Smooth muscle cell of the brain vasculature (primary cell): ENCODE measurements around the gene IL37.

Experiments used
- DNase-seq: peaks from one replicate; pipeline ENCODE4 v3.0.0-alpha.2; 2012; ENCODE audit warnings: low read depth, low spot score

IL37 gene

DNA sequence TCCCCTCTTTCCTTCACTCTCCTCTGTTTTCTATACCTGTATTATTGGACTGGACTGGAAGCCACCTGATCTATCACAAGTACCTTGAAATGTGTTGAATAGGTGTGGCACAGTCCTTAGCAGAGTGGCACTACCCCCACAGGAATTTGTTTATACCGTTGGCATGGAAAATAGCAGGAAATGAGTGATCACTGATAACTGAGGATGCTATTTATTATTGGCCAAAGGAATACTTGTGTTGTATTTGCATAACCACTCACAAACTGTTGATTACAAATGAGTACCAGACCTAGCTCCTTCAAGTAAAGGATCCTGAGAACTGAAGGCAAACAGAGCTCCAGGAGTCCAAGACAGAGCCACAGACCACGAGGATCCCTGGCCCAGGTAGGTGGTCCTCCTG is at the start of gene IL37:
Gene IL37, plus strand, starts transcription at position 301 of the 400 bp plus-strand sequence. CDS start 1,848 bp downstream, outside the sequence.
- DNase-seq: no peak

- no peak for DNase-seq
Observed at GRCh38 chr2:112864072-112864471, 46.9 kb upstream of the IL37 start.

DNA sequence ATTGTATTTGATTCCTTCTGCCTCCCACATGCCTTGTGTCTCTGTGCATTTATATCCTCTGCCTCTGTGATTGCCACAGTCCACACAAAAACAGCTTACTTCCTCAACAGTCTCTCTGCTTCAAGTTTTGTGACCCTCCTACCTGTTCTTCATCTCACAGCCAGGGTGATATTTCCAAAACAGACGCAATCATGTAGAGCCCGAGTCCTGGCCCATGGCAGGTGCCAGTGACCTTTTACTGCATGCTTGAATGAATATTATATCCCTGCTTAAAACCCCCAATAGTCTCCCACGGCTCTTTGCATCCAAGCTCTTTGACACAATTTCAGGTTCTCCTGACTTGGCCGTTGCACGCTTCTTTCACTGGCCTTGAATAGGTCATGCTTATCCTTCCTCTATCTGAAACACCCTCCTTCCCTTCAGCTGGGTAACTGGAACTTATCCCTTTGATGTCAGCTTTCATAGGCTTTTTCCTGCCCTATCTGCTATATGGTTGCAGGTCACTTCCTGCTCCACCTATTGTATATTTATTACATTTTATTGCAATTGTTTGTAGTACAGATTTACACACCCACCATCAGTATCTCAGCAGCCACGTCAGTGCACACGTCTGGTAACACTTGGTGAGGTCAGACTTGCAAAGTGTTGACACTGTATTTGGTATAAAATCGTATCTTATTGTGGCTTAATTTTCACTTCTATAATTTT is 44.7 kb upstream of the IL37 start:
- no peak for DNase-seq

DNA sequence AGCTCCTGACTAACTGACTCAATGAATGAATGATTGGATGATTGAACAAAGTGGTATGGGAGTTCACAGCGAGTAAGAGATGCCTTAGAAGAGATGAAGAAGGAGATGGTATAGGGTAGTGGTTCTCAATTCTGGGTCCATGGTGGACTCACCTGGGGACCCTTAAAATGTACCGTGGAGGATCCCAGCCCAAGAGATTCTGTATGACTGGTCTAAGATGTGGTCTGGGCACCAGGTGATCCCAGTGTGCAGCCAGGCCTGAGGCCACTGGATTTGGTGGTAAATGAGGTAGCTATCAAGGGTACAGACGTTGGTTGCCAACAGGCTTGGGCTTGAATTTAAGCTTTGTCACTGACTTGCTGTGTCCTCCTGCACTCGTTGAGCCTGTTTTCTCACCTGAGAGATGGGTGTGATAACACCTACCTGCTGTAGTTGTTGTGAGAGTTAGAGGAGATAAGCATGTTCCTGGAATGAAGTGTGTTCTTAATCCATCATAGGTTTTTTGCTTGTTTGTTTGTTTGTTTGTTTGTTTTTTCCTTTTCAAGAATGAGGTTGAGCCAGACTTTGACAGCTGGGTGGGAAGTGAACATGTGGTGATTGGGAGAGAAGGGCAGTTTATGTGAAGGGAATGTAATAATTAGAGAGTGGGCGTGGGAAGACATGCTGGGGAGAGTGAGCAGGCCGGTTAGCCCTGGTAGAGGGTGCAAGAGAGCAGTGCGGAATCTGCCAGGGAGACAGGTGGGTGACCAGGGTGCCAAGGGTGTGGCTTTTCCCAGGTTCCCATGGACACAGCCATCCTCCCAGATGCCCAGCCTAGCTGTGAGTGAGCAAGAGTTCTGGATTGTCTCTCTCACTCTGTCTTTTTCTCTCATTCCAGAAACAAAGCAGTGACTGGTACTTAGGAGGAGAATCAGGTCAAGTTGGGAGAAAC is 43.0 kb upstream of the IL37 start:
- DNase-seq: no peak

- no peak for DNase-seq
Observed at GRCh38 chr2:112869258-112869842, 41.6 kb upstream of the IL37 start.

- no peak for DNase-seq
Observed at GRCh38 chr2:112870841-112871835, 39.8 kb upstream of the IL37 start.

DNA sequence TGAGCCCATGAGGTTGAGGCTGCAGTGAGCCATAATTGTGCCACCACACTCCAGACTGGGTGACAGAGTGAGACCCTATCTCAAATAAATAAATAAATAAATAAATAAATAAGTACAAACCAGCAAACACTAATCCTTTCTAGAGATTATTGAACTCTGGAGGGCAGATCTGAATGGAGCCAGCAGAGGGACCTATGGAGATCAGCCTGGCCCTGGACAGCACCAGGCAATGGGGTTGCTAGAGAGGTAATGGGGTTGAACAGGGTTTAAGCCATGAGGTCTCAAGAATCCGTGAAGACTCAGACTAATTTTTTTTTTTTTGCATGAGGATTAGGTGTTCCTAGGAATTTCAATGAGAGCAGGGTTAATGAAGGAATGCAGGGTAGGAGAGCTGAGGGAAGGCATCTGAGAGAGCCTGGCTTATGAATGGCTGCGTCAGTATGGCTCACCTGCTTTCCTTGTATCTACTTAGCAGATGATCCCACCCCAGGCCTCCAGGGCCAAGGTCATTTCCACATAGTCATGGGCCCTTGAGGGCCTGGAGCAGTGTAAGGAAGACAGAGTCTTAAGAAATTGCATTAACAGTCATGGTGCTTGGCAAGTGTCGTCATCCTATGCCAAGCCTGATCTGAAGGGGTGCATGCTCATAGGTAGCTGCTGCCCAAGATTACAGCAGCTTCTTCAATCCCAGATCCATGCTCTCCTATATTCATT is 34.6 kb upstream of the IL37 start:
- no peak for DNase-seq

DNA sequence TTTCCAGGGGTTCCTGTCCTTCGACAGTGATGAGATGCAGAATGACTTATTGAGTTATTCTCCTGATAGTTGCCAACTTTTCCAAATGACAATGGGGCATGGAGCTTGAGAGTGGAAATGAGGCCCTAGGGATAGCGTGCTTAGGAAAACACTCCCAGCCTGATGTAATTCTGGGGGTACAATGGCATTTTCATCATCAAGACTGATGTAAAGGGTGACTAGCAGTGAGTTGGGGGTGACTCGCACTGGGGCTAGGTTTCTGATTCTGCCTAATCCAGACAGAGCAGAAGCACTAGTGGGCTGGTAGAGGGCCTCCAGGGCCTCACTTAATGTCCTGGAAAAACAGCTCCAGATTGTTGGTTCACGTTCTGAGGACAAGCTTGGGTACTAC is 34.0 kb upstream of the IL37 start:
- no peak for DNase-seq

DNA sequence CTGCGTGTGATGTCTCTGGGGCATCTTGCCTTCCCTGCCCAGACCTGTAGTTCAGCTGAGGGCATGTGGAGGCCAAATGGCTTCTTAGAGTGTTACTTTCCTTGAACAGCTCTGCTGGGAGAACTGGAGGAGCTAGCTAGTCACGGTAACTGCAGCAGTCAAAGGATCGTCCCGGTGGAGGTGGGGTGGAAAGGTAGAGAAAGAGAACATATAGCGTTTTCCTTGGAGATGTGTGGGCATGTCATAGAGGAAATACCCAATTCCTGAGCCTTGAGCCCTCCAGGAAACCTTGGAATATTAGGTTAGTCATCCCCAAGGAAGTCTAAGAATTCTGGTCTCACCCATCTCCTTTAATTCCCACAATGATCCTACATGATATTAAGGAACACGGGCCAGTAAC is 33.5 kb upstream of the IL37 start:
- DNase-seq: no peak

- DNase-seq: no peak
Observed at GRCh38 chr2:112879491-112880041, 31.4 kb upstream of the IL37 start.

- no peak for DNase-seq
Observed at GRCh38 chr2:112880091-112880531, 30.9 kb upstream of the IL37 start.

- DNase-seq: no peak
Observed at GRCh38 chr2:112880696-112881095, 30.3 kb upstream of the IL37 start.

GRCh38 chr2:112881217-112881985 is 29.6 kb upstream of the IL37 start:
- DNase-seq: peak; percentile 32

DNA sequence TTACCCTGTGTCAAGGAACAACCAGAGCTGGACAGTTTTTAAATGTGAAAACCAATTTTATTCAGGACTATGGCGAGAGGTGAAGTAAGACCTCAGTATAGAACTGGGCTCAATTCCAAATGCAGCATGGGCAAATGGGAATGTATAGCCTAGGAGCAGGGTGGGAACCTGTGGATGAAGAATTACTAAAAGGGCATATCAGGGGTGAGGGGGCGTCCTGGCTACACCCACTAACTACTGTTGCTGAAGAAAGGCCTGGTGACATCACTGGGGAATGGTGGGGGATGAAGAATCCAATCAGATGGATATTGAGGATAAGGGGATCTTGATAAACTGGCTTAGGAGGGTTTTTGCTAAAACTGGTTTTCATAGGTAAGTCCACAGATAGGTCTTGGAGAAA is 27.3 kb upstream of the IL37 start:
- no peak for DNase-seq

- DNase-seq: no peak
Observed at GRCh38 chr2:112884869-112885505, 26.0 kb upstream of the IL37 start.

DNA sequence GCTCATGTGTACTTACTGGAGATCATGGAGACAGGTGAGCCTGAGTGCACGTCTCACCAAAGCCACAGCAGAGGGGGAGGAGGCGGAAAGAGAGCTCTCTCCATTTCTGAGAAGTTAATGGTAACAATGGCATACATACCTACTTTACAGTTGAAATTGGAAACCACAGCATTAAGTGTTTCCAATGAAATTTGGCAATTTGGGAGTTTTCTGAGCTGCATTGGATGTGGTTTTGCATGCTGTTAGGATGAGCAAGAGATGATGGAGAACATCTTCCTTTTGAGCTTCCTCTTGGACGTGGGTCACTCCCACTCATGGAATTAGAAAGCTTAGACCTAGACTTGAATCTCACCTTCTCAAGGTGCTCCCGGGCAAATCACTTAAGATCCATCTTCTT is 25.5 kb upstream of the IL37 start:
- no peak for DNase-seq

DNA sequence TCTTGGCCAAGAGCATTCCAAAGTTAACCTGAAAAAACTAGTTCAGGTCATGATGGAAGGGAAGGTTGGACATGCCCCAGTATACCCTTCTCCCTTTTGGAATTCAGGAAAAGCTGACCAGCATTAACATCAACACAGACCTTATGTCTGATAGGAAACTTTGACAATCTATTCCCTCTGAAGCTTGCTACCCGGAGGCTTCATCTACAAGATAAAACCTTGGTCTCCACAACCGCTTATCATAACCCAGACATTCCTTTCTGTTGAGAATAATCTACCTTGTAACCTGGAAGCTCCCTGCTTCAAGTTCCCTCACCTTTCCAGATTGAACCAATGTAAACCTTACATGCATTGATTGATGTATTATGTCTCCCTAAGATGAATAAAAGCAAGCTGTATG is 24.7 kb upstream of the IL37 start:
- DNase-seq: no peak

DNA sequence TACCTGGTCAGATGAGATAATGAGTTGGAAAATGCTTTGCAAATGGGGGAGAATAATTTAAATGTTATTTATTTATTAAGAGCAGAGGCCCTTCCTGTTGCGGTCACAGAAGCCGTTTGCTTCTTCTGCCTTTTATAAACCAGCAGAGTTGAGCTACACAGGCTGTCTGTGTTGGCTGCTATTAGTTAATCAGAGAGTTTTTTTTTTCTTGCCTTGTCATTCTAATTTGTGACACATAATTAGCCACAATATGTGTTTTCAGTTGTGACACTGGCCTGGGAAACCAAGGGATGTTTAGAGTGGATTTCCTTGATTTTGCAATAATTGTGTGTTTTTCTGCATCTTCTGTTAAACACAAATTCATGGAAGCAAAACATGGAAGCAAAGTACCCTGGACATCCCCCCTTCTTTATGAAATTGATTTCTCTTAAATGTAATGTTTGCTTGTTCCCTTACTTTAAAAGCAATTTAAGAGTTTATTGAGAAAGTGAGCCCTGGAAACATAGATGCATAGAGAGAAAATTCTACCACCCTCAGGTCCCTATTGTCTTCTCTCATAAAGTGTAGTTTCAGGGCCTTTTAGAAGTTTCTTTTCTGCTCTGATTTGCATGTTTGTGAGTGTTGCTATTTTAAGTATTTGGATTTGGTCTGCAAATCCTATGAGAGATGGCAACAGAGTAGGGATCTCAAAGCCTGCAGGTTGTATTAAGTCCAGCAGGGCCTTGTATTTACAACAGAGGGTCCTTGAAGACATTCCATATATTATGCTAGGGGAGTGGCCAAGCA is 22.8 kb upstream of the IL37 start:
- no peak for DNase-seq
